ENCODE measurements around the gene C19orf38.
"Not testable (repeated sequence)": the region's sequence is repeated elsewhere in the genome, so short reads cannot be mapped to it uniquely, and the experiment has no call there.

GRCh38 chr19:10869872-10870311 lies 21.7 kb downstream of the C19orf38 start:
- not testable (repeated sequence) for TF ChIP-seq EZH2 (IDR thresholded peaks at IDR 0.05; ENCODE audit: borderline replicate concordance, insufficient read depth, low read length, poor library complexity, severe bottlenecking); CTCF (IDR thresholded peaks at IDR 0.05; ENCODE audit: poor library complexity, severe bottlenecking); TAF1 (IDR thresholded peaks at IDR 0.05; ENCODE audit: low read depth); POLR2AphosphoS5 (IDR thresholded peaks at IDR 0.05); REST (IDR thresholded peaks at IDR 0.05; ENCODE audit: borderline replicate concordance); EP300 (conservative IDR thresholded peaks at IDR 0.05; ENCODE audit: poor library complexity, severe bottlenecking); SMC3 (conservative IDR thresholded peaks at IDR 0.05; ENCODE audit: poor library complexity)

Measured in neural cell (in vitro differentiated cells).